ENCODE measurements around the gene FLRT2. TPM values are rescaled to one million over a fixed set of nuclear protein-coding genes. Genes with fewer than 3 reads are reported as not detected.

The FLRT2 gene
- polyA plus RNA-seq, 1 donor (not counting 4 experiments of a cell fraction or from before 2014, with no cell fraction given) = 69.2 TPM

DNA sequence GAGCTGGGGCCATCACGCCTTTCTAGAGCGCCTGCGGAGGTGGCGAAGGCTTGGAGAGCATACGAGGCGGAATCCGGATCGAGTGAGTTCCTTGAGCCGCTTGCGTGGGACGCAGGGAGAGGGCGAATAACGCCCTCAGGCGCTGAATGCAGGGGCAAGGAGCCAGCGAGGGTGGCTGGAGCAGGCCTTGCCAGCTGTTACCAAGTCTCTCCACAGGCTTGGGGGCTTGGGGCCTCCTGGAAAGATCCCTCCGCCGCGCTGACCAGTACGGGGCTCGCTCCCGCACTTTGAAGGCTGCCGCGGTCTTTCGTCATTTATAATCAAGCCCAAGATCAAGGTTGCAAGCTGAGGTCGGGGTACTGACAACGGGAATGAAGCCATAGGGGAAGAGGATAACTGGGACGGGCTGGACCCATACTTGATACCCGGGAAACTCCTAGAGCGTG, 1.2 kb downstream of the FLRT2 start:
- DNase-seq (ENCODE audit: low read depth, low spot score) = no peak
- FAIRE-seq = no peak
- Histone ChIP-seq H3K36me3 (ENCODE audit: control insufficient read depth in 2 of 2, extremely low read depth in 1 of 2, insufficient read depth in 2 of 2, low read length in 2 of 2) (no peaks in the 10 kb centered on the region), H3K27ac (ENCODE audit: control insufficient read depth, insufficient read depth, low read length) (peak overlapping the region; percentile 86), H3K4me3 (ENCODE audit: control insufficient read depth in 2 of 3, extremely low read depth in 1 of 3, insufficient read depth in 2 of 3, low read depth in 1 of 3, low read length in 3 of 3) (peak overlapping the region; percentile 72 to 85 (median 85)), H3K4me2 (ENCODE audit: control insufficient read depth, extremely low read depth, insufficient read depth, low read depth, low read length) (peak overlapping the region; percentile 96), H4K20me1 (ENCODE audit: control insufficient read depth, extremely low read depth, insufficient read depth, low read length) (no peaks in the 10 kb centered on the region), H3K9me3 (ENCODE audit: control insufficient read depth, low read depth, low read length) (no peaks in the 10 kb centered on the region), H3K9me1 (ENCODE audit: control insufficient read depth, extremely low read depth, insufficient read depth, low read length) (no peaks in the 10 kb centered on the region), H3K4me1 (ENCODE audit: control insufficient read depth, extremely low read depth, insufficient read depth, low read length) (peaks cover 27% of the 10 kb centered on the region), H3K79me2 (ENCODE audit: control insufficient read depth, insufficient read depth, low read length) (peaks cover 55% of the 10 kb centered on the region), H3K9ac (ENCODE audit: control insufficient read depth, extremely low read depth, insufficient read depth, low read length) (peak overlapping the region; percentile 88), H3K27me3 (ENCODE audit: control insufficient read depth, extremely low read depth, insufficient read depth, low read length) (no peaks in the 10 kb centered on the region), H2AFZ (ENCODE audit: control insufficient read depth, low read length) (peak overlapping the region; percentile 90)
- no peak for TF ChIP-seq EZH2 (IDR thresholded peaks at IDR 0.05; ENCODE audit: low read length)
- TF ChIP-seq, protein P1, sequence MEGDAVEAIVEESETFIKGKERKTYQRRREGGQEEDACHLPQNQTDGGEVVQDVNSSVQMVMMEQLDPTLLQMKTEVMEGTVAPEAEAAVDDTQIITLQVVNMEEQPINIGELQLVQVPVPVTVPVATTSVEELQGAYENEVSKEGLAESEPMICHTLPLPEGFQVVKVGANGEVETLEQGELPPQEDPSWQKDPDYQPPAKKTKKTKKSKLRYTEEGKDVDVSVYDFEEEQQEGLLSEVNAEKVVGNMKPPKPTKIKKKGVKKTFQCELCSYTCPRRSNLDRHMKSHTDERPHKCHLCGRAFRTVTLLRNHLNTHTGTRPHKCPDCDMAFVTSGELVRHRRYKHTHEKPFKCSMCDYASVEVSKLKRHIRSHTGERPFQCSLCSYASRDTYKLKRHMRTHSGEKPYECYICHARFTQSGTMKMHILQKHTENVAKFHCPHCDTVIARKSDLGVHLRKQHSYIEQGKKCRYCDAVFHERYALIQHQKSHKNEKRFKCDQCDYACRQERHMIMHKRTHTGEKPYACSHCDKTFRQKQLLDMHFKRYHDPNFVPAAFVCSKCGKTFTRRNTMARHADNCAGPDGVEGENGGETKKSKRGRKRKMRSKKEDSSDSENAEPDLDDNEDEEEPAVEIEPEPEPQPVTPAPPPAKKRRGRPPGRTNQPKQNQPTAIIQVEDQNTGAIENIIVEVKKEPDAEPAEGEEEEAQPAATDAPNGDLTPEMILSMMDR (optimal IDR thresholded peaks at IDR 0.05 in 1 of 3, IDR thresholded peaks at IDR 0.05 in 1 of 3, conservative IDR thresholded peaks at IDR 0.05 in 1 of 3; ENCODE audit: extremely low read depth in 1 of 3, insufficient read depth in 2 of 3, low read length in 3 of 3) = no peak
- dilution Hi-C loops (cut with MboI; ENCODE audit: extremely low pct_ligation_motif_present, low sequenced_read_pairs) = no loop called here

DNA sequence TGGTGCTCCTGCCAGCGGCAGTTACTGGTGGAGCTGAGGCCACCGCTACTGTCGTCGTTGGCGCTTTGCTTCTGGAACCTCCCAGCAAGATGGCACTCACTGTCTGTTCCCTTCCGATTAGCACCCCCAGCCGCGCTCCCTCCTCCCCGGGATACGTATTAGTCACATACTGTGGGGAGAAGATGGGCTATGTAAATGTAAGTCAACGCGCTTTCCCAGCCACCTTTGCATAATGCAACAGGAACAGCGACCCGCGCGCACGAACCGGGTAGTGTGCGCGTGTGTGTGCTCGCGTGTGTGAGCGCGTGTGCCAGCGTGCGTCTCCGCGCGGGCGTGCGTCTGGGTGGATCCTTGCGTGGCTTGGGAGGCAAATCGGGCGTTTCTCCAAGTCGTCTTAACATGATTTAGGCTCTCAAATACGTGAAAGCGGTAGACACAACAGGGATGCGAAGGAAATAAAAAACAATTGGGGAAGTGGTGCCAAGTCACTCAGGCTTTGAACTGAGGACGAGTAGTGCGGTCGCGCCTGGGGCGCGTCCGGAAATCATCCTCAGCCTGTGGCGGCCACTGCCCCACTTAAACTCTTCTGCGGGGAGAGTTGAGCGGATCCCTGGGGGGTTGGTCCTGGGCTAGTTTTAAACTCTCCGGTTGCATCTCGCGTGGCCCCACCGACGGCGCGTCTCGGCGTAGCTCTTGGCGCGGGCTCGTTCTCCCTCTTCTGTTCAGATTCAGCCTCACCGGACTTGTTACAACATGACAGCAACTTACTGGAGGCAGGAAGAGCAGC, 1.8 kb downstream of the FLRT2 start:
- dilution Hi-C loops (cut with MboI; ENCODE audit: extremely low pct_ligation_motif_present, low sequenced_read_pairs) = no loop called here
- Histone ChIP-seq H3K79me2 (ENCODE audit: control insufficient read depth, insufficient read depth, low read length) (peaks cover 60% of the 10 kb centered on the region), H3K36me3 (ENCODE audit: control insufficient read depth in 2 of 2, extremely low read depth in 1 of 2, insufficient read depth in 2 of 2, low read length in 2 of 2) (no peaks in the 10 kb centered on the region), H2AFZ (ENCODE audit: control insufficient read depth, low read length) (peak overlapping the region; percentile 90), H3K4me3 (ENCODE audit: control insufficient read depth in 2 of 3, extremely low read depth in 1 of 3, insufficient read depth in 2 of 3, low read depth in 1 of 3, low read length in 3 of 3) (peak overlapping the region; percentile 72 to 85 (median 85)), H3K9me3 (ENCODE audit: control insufficient read depth, low read depth, low read length) (no peaks in the 10 kb centered on the region), H3K9ac (ENCODE audit: control insufficient read depth, extremely low read depth, insufficient read depth, low read length) (peak overlapping the region; percentile 88), H3K27ac (ENCODE audit: control insufficient read depth, insufficient read depth, low read length) (peak overlapping the region; percentile 86), H3K4me1 (ENCODE audit: control insufficient read depth, extremely low read depth, insufficient read depth, low read length) (peaks cover 30% of the 10 kb centered on the region), H3K27me3 (ENCODE audit: control insufficient read depth, extremely low read depth, insufficient read depth, low read length) (no peaks in the 10 kb centered on the region), H4K20me1 (ENCODE audit: control insufficient read depth, extremely low read depth, insufficient read depth, low read length) (peaks cover 2% of the 10 kb centered on the region), H3K9me1 (ENCODE audit: control insufficient read depth, extremely low read depth, insufficient read depth, low read length) (no peaks in the 10 kb centered on the region), H3K4me2 (ENCODE audit: control insufficient read depth, extremely low read depth, insufficient read depth, low read depth, low read length) (peak overlapping the region; percentile 96)
- FAIRE-seq (peak; percentile 67), DNase-seq (ENCODE audit: low read depth, low spot score) (no peak)
- TF ChIP-seq, protein P1 (optimal IDR thresholded peaks at IDR 0.05 in 1 of 3, IDR thresholded peaks at IDR 0.05 in 1 of 3, conservative IDR thresholded peaks at IDR 0.05 in 1 of 3; ENCODE audit: extremely low read depth in 1 of 3, insufficient read depth in 2 of 3, low read length in 3 of 3) = peak; percentile 18 to 55 (median 52)
- TF ChIP-seq EZH2 (IDR thresholded peaks at IDR 0.05; ENCODE audit: low read length) = no peak
